HCT116 (cell line): ENCODE results near the gene HRK. TPM values are rescaled to one million over a fixed set of nuclear protein-coding genes. Genes with fewer than 3 reads are reported as not detected.

Experiments
- ATAC-seq: fragments of 200-7000 bp; cut with Tn5 transposase; 2 replicates; pipeline ENCODE4 v1.9.1; 2020; ENCODE audit warnings: mild to moderate bottlenecking, moderate library complexity
- BruUV-seq: library from RNA; stranded (reverse); fragments of 400-500 nt; replicated peaks from 2 replicates; lab custom pipeline; 2021; lab: Mats Ljungman, UMichigan
- CTCF ChIA-PET: fragments of 300-600 bp; sonication (Branson Sonifier 250); formaldehyde crosslinking; loops from one replicate; lab custom pipeline; 2021; ENCODE audit warnings: antibody characterized with exemption; lab: Charles Lee
- POLR2A ChIA-PET: fragments of 300-600, 350-600 bp; sonication (Branson Sonifier 250); formaldehyde crosslinking; loops from one replicate; lab custom pipeline; 2021; ENCODE audit warnings: antibody characterized with exemption; lab: Charles Lee
- RAD21 ChIA-PET, 2 experiments: fragments of 300-600 bp; sonication (Branson Sonifier 250); formaldehyde crosslinking; loops; one replicate each; lab custom pipeline; 2023; ENCODE audit warnings: low total read pairs in 2 of 2; ENCODE audit not compliant: uncharacterized antibody in 2 of 2, unreplicated experiment in 2 of 2, low non-redundant PET in 1 of 2; lab: Charles Lee
- DNase-seq: peaks from one replicate; pipeline ENCODE4 v3.0.0-alpha.2; 2010; ENCODE audit warnings: low read depth, low spot score
- H2AFZ ChIP-seq: fragments of 200-600 bp; shearing (Covaris generic), sonication (generic); 2 replicates; pipeline ENCODE4 v1.6.1; 2017; ENCODE audit warnings: low read depth, mixed run types, mixed read lengths, antibody characterized with exemption, low read length; ENCODE audit not compliant: poor library complexity, severe bottlenecking
- H3K27ac ChIP-seq: 2 replicates; pipeline ENCODE4 v1.5.1; 2012; ENCODE audit warnings: low read depth, low read length
- H3K27me3 ChIP-seq: fragments of 200-600 bp; sonication (generic); 2 replicates; pipeline ENCODE4 v1.6.1; 2016; ENCODE audit warnings: mixed run types, low read length, mixed read lengths; ENCODE audit not compliant: insufficient read depth
- H3K36me3 ChIP-seq, 2 experiments: fragments of 200-500 bp in 1 of 2; fragments of 200-600 bp in 1 of 2; sonication (Bioruptor generic) in 1 of 2; sonication (generic) in 1 of 2; 2 replicates each; pipeline versions ENCODE4 v1.5.1 to v1.6.1; 2014 to 2016; ENCODE audit warnings: low read length in 2 of 2, inconsistent platforms in 1 of 2, mixed read lengths in 1 of 2, mixed run types in 1 of 2; ENCODE audit not compliant: insufficient read depth in 2 of 2, control insufficient read depth in 1 of 2
- H3K4me1 ChIP-seq, 2 experiments: fragments of 200-600 bp in 1 of 2; sonication (generic) in 1 of 2; 2 replicates each; pipeline versions ENCODE4 v1.5.1 to v1.6.1; 2012 to 2017; ENCODE audit warnings: low read length in 2 of 2, inconsistent platforms in 1 of 2, mild to moderate bottlenecking in 1 of 2, mixed read lengths in 1 of 2, mixed run types in 1 of 2, moderate library complexity in 1 of 2; ENCODE audit not compliant: insufficient read depth in 2 of 2, control insufficient read depth in 1 of 2
- H3K4me2 ChIP-seq: fragments of 200-600 bp; sonication (generic); 2 replicates; pipeline ENCODE4 v1.6.1; 2017; ENCODE audit warnings: mixed run types, low read length, mixed read lengths
- H3K4me3 ChIP-seq, 2 experiments: fragments of 200-600 bp in 1 of 2; sonication (generic) in 1 of 2; replicated peaks in 1 of 2; 2 replicates each; pipeline ENCODE4 v1.5.1; 2011 to 2016; ENCODE audit warnings: low read length in 2 of 2, control low read depth in 1 of 2, low read depth in 1 of 2, mild to moderate bottlenecking in 1 of 2, mixed read lengths in 1 of 2, mixed run types in 1 of 2
- H3K79me2 ChIP-seq: fragments of 200-600 bp; sonication (generic); 2 replicates; pipeline ENCODE4 v1.6.1; 2017; ENCODE audit warnings: mild to moderate bottlenecking, mixed run types, low read length, moderate library complexity, mixed read lengths; ENCODE audit not compliant: insufficient read depth
- H3K9ac ChIP-seq: fragments of 200-600 bp; sonication (generic); 2 replicates; pipeline ENCODE4 v1.6.1; 2016; ENCODE audit warnings: low read length, mixed read lengths
- H3K9me2 ChIP-seq: fragments of 200-600 bp; sonication (generic), shearing (Covaris generic); 2 replicates; pipeline ENCODE4 v1.6.1; 2017; ENCODE audit warnings: mixed run types, mild to moderate bottlenecking, moderate library complexity; ENCODE audit not compliant: insufficient read depth
- H3K9me3 ChIP-seq, 2 experiments: fragments of 200-500 bp in 1 of 2; fragments of 200-600 bp in 1 of 2; sonication (Bioruptor generic) in 1 of 2; sonication (generic) in 1 of 2; 2 replicates each; pipeline ENCODE4 v1.6.1; 2014 to 2017; ENCODE audit warnings: low read length in 2 of 2, mixed read lengths in 2 of 2, inconsistent platforms in 1 of 2, low read depth in 1 of 2, mild to moderate bottlenecking in 1 of 2, mixed run types in 1 of 2, moderate library complexity in 1 of 2; ENCODE audit not compliant: control insufficient read depth in 1 of 2, insufficient read depth in 1 of 2
- H4K20me1 ChIP-seq: fragments of 200-600 bp; sonication (generic), shearing (Covaris generic); 2 replicates; pipeline ENCODE4 v1.6.1; 2017; ENCODE audit warnings: mixed run types, mild to moderate bottlenecking, moderate library complexity; ENCODE audit not compliant: insufficient read depth
- EGR1 ChIP-seq: IDR thresholded peaks from 2 replicates; pipeline ENCODE4 v1.6.1; 2012; ENCODE audit warnings: low read depth
- ELF1 ChIP-seq: IDR thresholded peaks from 2 replicates; pipeline ENCODE4 v1.6.1; 2012; ENCODE audit warnings: low read depth, borderline replicate concordance
- EZH2phosphoT487 ChIP-seq: fragments of 200-600 bp; IDR thresholded peaks from 2 replicates; pipeline ENCODE4 v1.6.1; 2018; ENCODE audit warnings: antibody characterized with exemption, borderline replicate concordance
- POLR2A ChIP-seq: IDR thresholded peaks from 2 replicates; pipeline ENCODE4 v1.7.0; 2011; ENCODE audit warnings: borderline replicate concordance; ENCODE audit not compliant: insufficient read depth, insufficient read length; ENCODE audit errors: extremely low read depth
- REST ChIP-seq: IDR thresholded peaks from 2 replicates; pipeline ENCODE4 v1.6.1; 2012; ENCODE audit warnings: low read depth
- SIN3A ChIP-seq: IDR thresholded peaks from 2 replicates; pipeline ENCODE4 v1.6.1; 2012; ENCODE audit warnings: low read depth
- SP1 ChIP-seq: IDR thresholded peaks from 2 replicates; pipeline ENCODE4 v1.6.1; 2012; ENCODE audit warnings: low read depth
- SRF ChIP-seq: IDR thresholded peaks from 2 replicates; pipeline ENCODE4 v1.6.1; 2012; ENCODE audit warnings: low read depth
- TCF7L2 ChIP-seq: IDR thresholded peaks from 2 replicates; pipeline ENCODE4 v1.7.0; 2011; ENCODE audit warnings: borderline replicate concordance, inconsistent platforms; ENCODE audit not compliant: insufficient read depth, insufficient read length; ENCODE audit errors: extremely low read depth
- YY1 ChIP-seq: IDR thresholded peaks from 2 replicates; pipeline ENCODE4 v1.6.1; 2011; ENCODE audit warnings: low read length, low read depth, moderate library complexity, mild to moderate bottlenecking; ENCODE audit not compliant: insufficient replicate concordance; ENCODE audit errors: extremely low read depth
- ZFX ChIP-seq: fragments of 450-650 bp; IDR thresholded peaks from 2 replicates; pipeline ENCODE4 v1.6.1; 2017
- intact Hi-C: fragments of 100-400 bp; cut with micrococcal nuclease; formaldehyde crosslinking; loops from 2 replicates; pipeline ENCODE4 v1.10.0; 2022
- total RNA-seq: library from RNA; stranded (reverse); gene quantifications from one replicate; pipeline ENCODE4 v1.2.1, GENCODE V29; 2021; ENCODE audit not compliant: unreplicated experiment
- TF ChIP-seq, protein P1 (sequence below): IDR thresholded peaks from 2 replicates; pipeline ENCODE4 v1.6.1; 2012

The HRK gene
- total RNA-seq, 1 experiment from 2014 or later = 4.3 TPM

DNA sequence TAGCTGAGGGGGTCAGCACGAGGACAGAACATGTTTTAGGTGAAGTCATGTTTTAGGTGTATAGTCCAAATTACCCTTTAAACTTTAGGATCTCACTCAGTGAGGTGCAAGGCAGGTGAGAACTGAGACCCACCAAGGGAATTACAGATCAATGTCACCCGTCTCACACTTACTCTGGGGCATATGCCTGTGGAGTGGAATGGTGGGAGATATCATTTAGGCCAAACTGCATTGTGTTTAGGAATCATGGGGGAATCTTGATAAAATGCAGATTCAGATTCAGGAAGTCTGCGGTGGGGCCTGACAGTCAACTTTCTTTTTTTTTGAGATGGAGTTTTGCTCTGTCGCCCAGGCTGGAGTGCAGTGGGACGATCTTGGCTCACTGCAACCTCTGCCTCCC, 47.3 kb upstream of the HRK start:
- no peak overlapping the region for H2AFZ ChIP-seq
- no peaks in the 10 kb centered on the region for H4K20me1 ChIP-seq
- RAD21 ChIA-PET = no interaction called here
- intact Hi-C loops = no loop called here
- no peak overlapping the region for H3K4me2 ChIP-seq
- TF ChIP-seq POLR2A = no peak
- TF ChIP-seq EZH2phosphoT487 = no peak
- TF ChIP-seq SIN3A = no peak
- no peak for TF ChIP-seq SRF
- TF ChIP-seq ZFX = no peak
- TF ChIP-seq REST = no peak
- no peak for TF ChIP-seq SP1
- TF ChIP-seq ELF1 = no peak
- no peak for TF ChIP-seq EGR1
- no peak for TF ChIP-seq YY1
- TF ChIP-seq TCF7L2 = no peak
- TF ChIP-seq, protein P1, sequence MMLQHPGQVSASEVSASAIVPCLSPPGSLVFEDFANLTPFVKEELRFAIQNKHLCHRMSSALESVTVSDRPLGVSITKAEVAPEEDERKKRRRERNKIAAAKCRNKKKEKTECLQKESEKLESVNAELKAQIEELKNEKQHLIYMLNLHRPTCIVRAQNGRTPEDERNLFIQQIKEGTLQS = no peak
- TSS peak; percentile 7 for BruUV-seq
- POLR2A ChIA-PET = no interaction called here
- CTCF ChIA-PET = no interaction called here
- no peak overlapping the region for H3K27ac ChIP-seq
- H3K9ac ChIP-seq = no peak overlapping the region
- no peaks in the 10 kb centered on the region for H3K9me2 ChIP-seq
- H3K36me3 ChIP-seq = 0 out of 4 replicates have a peak, but pooled peaks cover 0 to 2% of the 10 kb centered on the region in 2 experiments
- no peak for ATAC-seq
- H3K4me1 ChIP-seq = peaks cover 3 to 15% of the 10 kb centered on the region in 2 experiments; a peak in 2 of 4 replicates
- H3K79me2 ChIP-seq = 0 out of 2 replicates have a peak, but pooled peaks cover 4% of the 10 kb centered on the region
- DNase-seq = no peak
- H3K27me3 ChIP-seq = no peaks in the 10 kb centered on the region
- no peak overlapping the region for H3K4me3 ChIP-seq
- H3K9me3 ChIP-seq = no peaks in the 10 kb centered on the region
